Upper lobe of left lung (tissue), 4 donors: Measurements from ENCODE around the gene LGALS14.

Source experiments
- CTCF ChIP-seq, 6 experiments: fragments of 450-650 bp in 4 of 6; fragments of 200-600 bp in 2 of 6; sonication (generic) in 2 of 6; IDR thresholded peaks; one replicate each; pipeline ENCODE4 v1.5.1; 2016 to 2019; ENCODE audit warnings: antibody characterized with exemption in 6 of 6
- EP300 ChIP-seq, 4 donors: sonication (generic); formaldehyde crosslinking; IDR thresholded peaks; one replicate each; pipeline ENCODE4 v1.5.1; 2017; ENCODE audit warnings: antibody characterized with exemption in 4 of 4, control low read depth in 2 of 4

- no peak for TF ChIP-seq CTCF (IDR thresholded peaks at IDR 0.05)
- TF ChIP-seq EP300 (IDR thresholded peaks at IDR 0.05): no peak
Observed at GRCh38 chr19:39684267-39684666, 20.0 kb upstream of the LGALS14 start.
